A673 (cell line): ENCODE data around the gene MIGA1.

Experiments used
- EZH2 ChIP-seq: fragments of 200-600 bp; sonication (generic); IDR thresholded peaks from 2 replicates; pipeline ENCODE4 v1.6.1; 2017; ENCODE audit warnings: borderline replicate concordance, low read depth, mild to moderate bottlenecking, mixed read lengths, antibody characterized with exemption, low read length; ENCODE audit not compliant: poor library complexity, severe bottlenecking
- TF ChIP-seq, protein P1 (sequence below): fragments of 300-800, 200-600 bp; sonication (generic); conservative IDR thresholded peaks from 2 replicates; pipeline ENCODE4 v1.5.1; 2017; ENCODE audit warnings: low read depth, mild to moderate bottlenecking, antibody characterized with exemption, low read length, moderate library complexity, mixed read lengths

DNA sequence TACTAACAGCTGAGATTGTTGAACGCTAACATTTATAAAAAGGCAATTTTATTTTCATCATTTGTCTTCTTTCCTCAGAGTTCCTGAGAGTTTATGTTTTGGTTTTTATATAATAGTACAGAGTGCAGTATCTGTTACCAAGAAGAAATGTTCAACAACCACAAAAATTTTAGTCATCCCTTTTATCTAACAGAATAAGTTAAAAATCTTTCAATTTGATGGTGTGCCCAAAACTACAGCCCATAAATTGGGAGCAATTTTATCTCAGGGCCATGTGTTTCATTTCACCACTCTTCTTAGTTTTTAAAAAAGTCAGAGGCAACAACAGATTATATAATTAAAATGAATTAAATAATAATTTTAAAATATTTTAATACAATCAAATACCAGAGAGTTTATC lies 146.1 kb downstream of the MIGA1 start:
- TF ChIP-seq, protein P1, sequence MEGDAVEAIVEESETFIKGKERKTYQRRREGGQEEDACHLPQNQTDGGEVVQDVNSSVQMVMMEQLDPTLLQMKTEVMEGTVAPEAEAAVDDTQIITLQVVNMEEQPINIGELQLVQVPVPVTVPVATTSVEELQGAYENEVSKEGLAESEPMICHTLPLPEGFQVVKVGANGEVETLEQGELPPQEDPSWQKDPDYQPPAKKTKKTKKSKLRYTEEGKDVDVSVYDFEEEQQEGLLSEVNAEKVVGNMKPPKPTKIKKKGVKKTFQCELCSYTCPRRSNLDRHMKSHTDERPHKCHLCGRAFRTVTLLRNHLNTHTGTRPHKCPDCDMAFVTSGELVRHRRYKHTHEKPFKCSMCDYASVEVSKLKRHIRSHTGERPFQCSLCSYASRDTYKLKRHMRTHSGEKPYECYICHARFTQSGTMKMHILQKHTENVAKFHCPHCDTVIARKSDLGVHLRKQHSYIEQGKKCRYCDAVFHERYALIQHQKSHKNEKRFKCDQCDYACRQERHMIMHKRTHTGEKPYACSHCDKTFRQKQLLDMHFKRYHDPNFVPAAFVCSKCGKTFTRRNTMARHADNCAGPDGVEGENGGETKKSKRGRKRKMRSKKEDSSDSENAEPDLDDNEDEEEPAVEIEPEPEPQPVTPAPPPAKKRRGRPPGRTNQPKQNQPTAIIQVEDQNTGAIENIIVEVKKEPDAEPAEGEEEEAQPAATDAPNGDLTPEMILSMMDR, result no peak
- no peak for TF ChIP-seq EZH2
